Activated T-cell treated with anti-CD3 and anti-CD28 coated beads, Interleukin-2, amount 50 U/mL, for 4 hours (primary cell): ENCODE results near the gene ETV5. TPM values are rescaled to one million over a fixed set of nuclear protein-coding genes. Genes with fewer than 3 reads are reported as not detected.

Source experiments
- ATAC-seq, 2 donors: fragments of 200-7000 bp; cut with Tn5 transposase; one replicate each; pipeline ENCODE4 v1.10.0; 2021
- DNase-seq: peaks from one replicate; pipeline ENCODE4 v3.0.0-alpha.2; 2020
- H3K27me3 Mint-ChIP-seq: one replicate; pipeline ENCODE4 v1.8.0; 2021; ENCODE audit warnings: low read depth, mixed read lengths
- H3K36me3 Mint-ChIP-seq: one replicate; pipeline ENCODE4 v1.8.0; 2022; ENCODE audit warnings: mixed read lengths; ENCODE audit not compliant: insufficient read depth
- H3K4me1 Mint-ChIP-seq: one replicate; pipeline ENCODE4 v1.8.0; 2021; ENCODE audit warnings: low read depth, mixed read lengths
- H3K4me3 Mint-ChIP-seq: one replicate; pipeline ENCODE4 v1.8.0; 2021; ENCODE audit warnings: mild to moderate bottlenecking, moderate library complexity, mixed read lengths
- H3K9me3 Mint-ChIP-seq: one replicate; pipeline ENCODE4 v1.8.0; 2021; ENCODE audit warnings: mixed read lengths
- total RNA-seq, 3 donors: library from RNA; stranded (reverse); gene quantifications; one replicate each; pipeline ENCODE4 v1.2.1, GENCODE V29; 2021

ETV5 gene
- total RNA-seq, 3 donors from 2014 or later = 0.66 to 1.2 (median 0.81) TPM

DNA sequence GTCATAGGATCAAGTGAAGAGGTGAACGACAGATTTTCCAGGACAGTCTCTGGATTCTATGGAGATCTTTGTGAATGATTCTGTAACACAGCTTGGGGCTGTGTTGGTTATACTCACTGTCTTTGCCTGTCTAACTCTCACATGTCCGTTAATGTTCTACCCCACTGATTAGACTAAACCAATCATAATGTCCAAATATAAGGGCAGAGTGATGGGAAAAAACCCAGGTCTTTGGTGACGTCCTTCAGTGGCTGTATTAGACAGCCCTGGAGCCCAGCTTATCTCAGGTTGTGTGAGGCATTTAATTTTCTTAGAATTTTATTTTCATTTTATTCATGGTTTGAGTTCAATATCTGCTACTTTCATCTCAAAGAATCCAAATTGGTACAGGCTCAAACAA lies 111.8 kb downstream of the ETV5 start:
- DNase-seq (no peak), ATAC-seq (no peak)
- no peaks in the 10 kb centered on the region for H3K36me3 Mint-ChIP-seq
- no peaks in the 10 kb centered on the region for H3K4me1 Mint-ChIP-seq
- H3K4me3 Mint-ChIP-seq = no peak overlapping the region
- peaks cover 18% of the 10 kb centered on the region for H3K27me3 Mint-ChIP-seq
- no peaks in the 10 kb centered on the region for H3K9me3 Mint-ChIP-seq

Other genes starting within 250 kb of the ETV5 start
- gene TRA2B, start 171.1 kb downstream of the ETV5 start, total RNA-seq = 100 to 1,000 TPM; 348 to 373 (median 355) TPM